Progenitor cell of endocrine pancreas (in vitro differentiated cells): ENCODE measurements around the gene HSPB6. TPM values are rescaled to one million over a fixed set of nuclear protein-coding genes. Genes with fewer than 3 reads are reported as not detected.

Experiments used
- DNase-seq: peaks from one replicate; pipeline ENCODE4 v3.0.0; 2021; ENCODE audit warnings: low spot score; ENCODE audit not compliant: unreplicated experiment
- H3K27ac Mint-ChIP-seq: 2 replicates; pipeline ENCODE4 v1.8.0; 2021; ENCODE audit warnings: mild to moderate bottlenecking, moderate library complexity, mixed read lengths
- H3K27me3 Mint-ChIP-seq: 2 replicates; pipeline ENCODE4 v1.8.0; 2021; ENCODE audit warnings: mixed read lengths
- H3K36me3 Mint-ChIP-seq: 2 replicates; pipeline ENCODE4 v1.8.0; 2022; ENCODE audit warnings: mixed read lengths; ENCODE audit not compliant: insufficient read depth
- H3K4me1 Mint-ChIP-seq: 2 replicates; pipeline ENCODE4 v1.8.0; 2021; ENCODE audit warnings: low read depth, mixed read lengths
- H3K4me3 Mint-ChIP-seq: 2 replicates; pipeline ENCODE4 v1.8.0; 2021; ENCODE audit warnings: low read depth, mild to moderate bottlenecking, moderate library complexity, mixed read lengths
- H3K9me3 Mint-ChIP-seq: 2 replicates; pipeline ENCODE4 v1.8.0; 2021; ENCODE audit warnings: low read depth, mixed read lengths
- CTCF ChIP-seq: fragments of 200-600 bp; sonication (generic); IDR thresholded peaks from one replicate; pipeline ENCODE4 v1.5.0; 2021; ENCODE audit warnings: antibody characterized with exemption, mild to moderate bottlenecking; ENCODE audit not compliant: unreplicated experiment
- total RNA-seq: library from RNA; stranded (reverse); gene quantifications from 2 replicates; pipeline ENCODE4 v1.2.1, GENCODE V29; 2021

Gene HSPB6
- total RNA-seq, 1 donor from 2014 or later = not detected

- peaks cover 12% of the 10 kb centered on the region for H3K36me3 Mint-ChIP-seq
- H3K4me1 Mint-ChIP-seq = peaks cover 21% of the 10 kb centered on the region
- H3K27ac Mint-ChIP-seq = peak overlapping the region; percentile 86
Observed at GRCh38 chr19:35719402-35720162, 37.2 kb downstream of the HSPB6 start.

GRCh38 chr19:35718345-35719041 is 38.3 kb downstream of the HSPB6 start:
- no peaks in the 10 kb centered on the region for H3K27me3 Mint-ChIP-seq
- no peak for TF ChIP-seq CTCF
- H3K9me3 Mint-ChIP-seq = no peaks in the 10 kb centered on the region
- H3K4me3 Mint-ChIP-seq = peak overlapping the region; percentile 87
- peaks cover 21% of the 10 kb centered on the region for H3K4me1 Mint-ChIP-seq
- DNase-seq = no peak
- H3K27ac Mint-ChIP-seq = peak overlapping the region; percentile 86
- H3K36me3 Mint-ChIP-seq = peaks cover 8% of the 10 kb centered on the region

More at GRCh38 chr19:35719402-35720162, 37.2 kb downstream of the HSPB6 start:
- no peak for TF ChIP-seq CTCF
- no peaks in the 10 kb centered on the region for H3K27me3 Mint-ChIP-seq
- H3K9me3 Mint-ChIP-seq = no peaks in the 10 kb centered on the region
- H3K4me3 Mint-ChIP-seq = peak overlapping the region; percentile 87
- DNase-seq = no peak

- Mint-ChIP-seq H3K27me3 (no peaks in the 10 kb centered on the region), H3K4me1 (peaks cover 21% of the 10 kb centered on the region), H3K27ac (peak within 1 kb of the TSS; percentile 97), H3K4me3 (peak within 1 kb of the TSS; percentile 87), H3K36me3 (peaks cover 4% of the 10 kb centered on the region), H3K9me3 (no peaks in the 10 kb centered on the region)
- no peak for TF ChIP-seq CTCF
- DNase-seq = peak; percentile 93
Observed at GRCh38 chr19:35717665-35718344, 39.0 kb downstream of the HSPB6 start, which contains the start of gene KMT2B. Gene KMT2B, plus strand, starts transcription at chr19:35718003. Its CDS starts 16 bp downstream, at chr19:35718019.

- no peaks in the 10 kb centered on the region for H3K27me3 Mint-ChIP-seq
- no peaks in the 10 kb centered on the region for H3K9me3 Mint-ChIP-seq
- peak overlapping the region; percentile 97 for H3K27ac Mint-ChIP-seq
- peak; percentile 78 for DNase-seq
- H3K4me1 Mint-ChIP-seq = peaks cover 21% of the 10 kb centered on the region
- H3K36me3 Mint-ChIP-seq = peaks cover 1% of the 10 kb centered on the region
- TF ChIP-seq CTCF = peak; percentile 85
- peak overlapping the region; percentile 82 for H3K4me3 Mint-ChIP-seq
Observed at GRCh38 chr19:35716801-35717664, 39.8 kb downstream of the HSPB6 start.
